Measurements from ENCODE around the gene CCDC92B.

GRCh38 chr17:2736956-2737355 is 12.5 kb downstream of the CCDC92B start:
- TF ChIP-seq POLR2A (IDR thresholded peaks at IDR 0.05; ENCODE audit: low read depth, low read length) (no peak), CTCF (conservative IDR thresholded peaks at IDR 0.05; ENCODE audit: low read depth, low read length) (no peak), CEBPB (IDR thresholded peaks at IDR 0.05; ENCODE audit: low read depth, low read length) (no peak), RAD21 (IDR thresholded peaks at IDR 0.05; ENCODE audit: low read length) (no peak), BHLHE40 (IDR thresholded peaks at IDR 0.05; ENCODE audit: low read depth, low read length) (no peak), RFX5 (IDR thresholded peaks at IDR 0.05; ENCODE audit: low read depth, low read length) (no peak), SMC3 (IDR thresholded peaks at IDR 0.05; ENCODE audit: low read depth, low read length) (no peak), USF2 (IDR thresholded peaks at IDR 0.05; ENCODE audit: low read depth, low read length) (no peak)

All from IMR-90 (cell line).